Muscle of leg (tissue), 11 donors: ENCODE measurements around the gene MDFI. TPM values are rescaled to one million over a fixed set of nuclear protein-coding genes. Genes with fewer than 3 reads are reported as not detected.

Source experiments
- DNase-seq: peaks from one replicate; pipeline ENCODE4 v3.0.0; 2013
- H3K27ac ChIP-seq: one replicate; pipeline ENCODE4 v1.5.1; 2013; ENCODE audit warnings: mild to moderate bottlenecking, low read length, control low read depth
- H3K27me3 ChIP-seq: one replicate; pipeline ENCODE4 v1.6.1; 2013; ENCODE audit warnings: low read length; ENCODE audit not compliant: control insufficient read depth, insufficient read depth
- H3K36me3 ChIP-seq: one replicate; pipeline ENCODE4 v1.6.1; 2013; ENCODE audit warnings: low read length; ENCODE audit not compliant: control insufficient read depth, insufficient read depth
- H3K4me1 ChIP-seq: one replicate; pipeline ENCODE4 v1.6.1; 2013; ENCODE audit warnings: low read length; ENCODE audit not compliant: control insufficient read depth, insufficient read depth
- H3K4me3 ChIP-seq: one replicate; pipeline ENCODE4 v1.5.1; 2013; ENCODE audit warnings: low read length, control low read depth
- H3K9me3 ChIP-seq: replicated peaks from 2 replicates; pipeline ENCODE4 v1.6.1; 2013; ENCODE audit warnings: low read depth, low read length; ENCODE audit not compliant: control insufficient read depth
- WGBS: methylation state at CpG from one replicate; pipeline ENCODE4 v1.1.5; 2013; ENCODE audit warnings: missing lambda C conversion rate; ENCODE audit not compliant: insufficient coverage; 5-methylcytosine and 5-hydroxymethylcytosine counted together
- polyA plus RNA-seq, 8 donors: library from polyadenylated mRNA; unstranded; fragments of 120-200 nt; gene quantifications; one replicate each; pipeline versions ENCODE4 v1.2.1 to v1.2.3, GENCODE V29; 2013; ENCODE audit warnings: inconsistent platforms in 1 of 8, low replicate concordance in 1 of 8; ENCODE audit not compliant: insufficient read length in 8 of 8, insufficient read depth in 1 of 8
- total RNA-seq: library from RNA; stranded (reverse); fragments of 120-200 nt; gene quantifications from one replicate; pipeline ENCODE4 v1.2.4, GENCODE V29; 2013

MDFI gene
- total and polyA plus RNA-seq, 9 donors, result 47.7 to 86.3 (median 77.4) TPM

GRCh38 chr6:41685641-41686380 is 47.5 kb downstream of the MDFI start:
- no peak for DNase-seq
- H3K27ac ChIP-seq, result no peak overlapping the region
- peaks cover 21% of the 10 kb centered on the region for H3K4me1 ChIP-seq
- H3K4me3 ChIP-seq, result no peak overlapping the region
- WGBS, result 80% methylated on average over 6 of the region's 7 CpGs
- peaks cover 27% of the 10 kb centered on the region for H3K36me3 ChIP-seq
- H3K9me3 ChIP-seq, result no peaks in the 10 kb centered on the region
- no peaks in the 10 kb centered on the region for H3K27me3 ChIP-seq

GRCh38 chr6:41687501-41688175 is 49.4 kb downstream of the MDFI start:
- peaks cover 13% of the 10 kb centered on the region for H3K4me1 ChIP-seq
- H3K27ac ChIP-seq, result no peak overlapping the region
- H3K27me3 ChIP-seq, result no peaks in the 10 kb centered on the region
- no peak for DNase-seq
- no peak overlapping the region for H3K4me3 ChIP-seq
- 7% methylated on average over 2 of the region's 9 CpGs for WGBS
- H3K9me3 ChIP-seq, result no peaks in the 10 kb centered on the region
- H3K36me3 ChIP-seq, result peaks cover 27% of the 10 kb centered on the region

GRCh38 chr6:41688256-41688965 is 50.1 kb downstream of the MDFI start:
- Histone ChIP-seq H3K4me3 (no peak overlapping the region), H3K4me1 (peaks cover 7% of the 10 kb centered on the region), H3K36me3 (peaks cover 27% of the 10 kb centered on the region), H3K27me3 (no peaks in the 10 kb centered on the region), H3K27ac (no peak overlapping the region), H3K9me3 (no peaks in the 10 kb centered on the region)
- no peak for DNase-seq
- 91% methylated on average over 3 of the region's 5 CpGs for WGBS

GRCh38 chr6:41689171-41690008 is 51.1 kb downstream of the MDFI start:
- Histone ChIP-seq H3K9me3 (no peaks in the 10 kb centered on the region), H3K36me3 (peaks cover 27% of the 10 kb centered on the region), H3K27ac (no peak overlapping the region), H3K4me1 (peaks cover 12% of the 10 kb centered on the region), H3K4me3 (no peak overlapping the region), H3K27me3 (no peaks in the 10 kb centered on the region)
- 67% methylated on average over 5 of the region's 9 CpGs for WGBS
- DNase-seq, result no peak

- WGBS, result 83% methylated on average over 24 of the region's 25 CpGs
- peaks cover 17% of the 10 kb centered on the region for H3K36me3 ChIP-seq
These were observed 52.5 kb downstream of the MDFI start for GRCh38 chr6:41690541-41691330.

GRCh38 chr6:41691426-41692079 is 53.3 kb downstream of the MDFI start:
- peaks cover 15% of the 10 kb centered on the region for H3K36me3 ChIP-seq
- H3K27ac ChIP-seq, result no peak overlapping the region
- H3K4me1 ChIP-seq, result peaks cover 13% of the 10 kb centered on the region
- no peak for DNase-seq
- H3K4me3 ChIP-seq, result no peak overlapping the region
- 74% methylated on average over 8 of the region's 8 CpGs for WGBS
- no peaks in the 10 kb centered on the region for H3K27me3 ChIP-seq
- no peaks in the 10 kb centered on the region for H3K9me3 ChIP-seq

More at GRCh38 chr6:41690541-41691330, 52.5 kb downstream of the MDFI start:
- no peak for DNase-seq
- Histone ChIP-seq H3K4me3 (no peak overlapping the region), H3K4me1 (peaks cover 13% of the 10 kb centered on the region), H3K27ac (no peak overlapping the region), H3K9me3 (no peaks in the 10 kb centered on the region), H3K27me3 (no peaks in the 10 kb centered on the region)

GRCh38 chr6:41692080-41692675 is 53.9 kb downstream of the MDFI start:
- Histone ChIP-seq H3K9me3 (no peaks in the 10 kb centered on the region), H3K27me3 (no peaks in the 10 kb centered on the region), H3K4me3 (no peak overlapping the region), H3K4me1 (peaks cover 13% of the 10 kb centered on the region), H3K36me3 (peaks cover 15% of the 10 kb centered on the region), H3K27ac (no peak overlapping the region)
- no peak for DNase-seq

GRCh38 chr6:41692730-41693129 is 54.5 kb downstream of the MDFI start:
- DNase-seq, result no peak
- 100% methylated on average over 1 of the region's 2 CpGs for WGBS
- H3K4me1 ChIP-seq, result peaks cover 13% of the 10 kb centered on the region
- H3K9me3 ChIP-seq, result no peaks in the 10 kb centered on the region
- H3K27ac ChIP-seq, result no peak overlapping the region
- H3K36me3 ChIP-seq, result peaks cover 14% of the 10 kb centered on the region
- H3K27me3 ChIP-seq, result no peaks in the 10 kb centered on the region
- H3K4me3 ChIP-seq, result no peak overlapping the region
